ENCODE results near the gene ELMOD1.

DNA sequence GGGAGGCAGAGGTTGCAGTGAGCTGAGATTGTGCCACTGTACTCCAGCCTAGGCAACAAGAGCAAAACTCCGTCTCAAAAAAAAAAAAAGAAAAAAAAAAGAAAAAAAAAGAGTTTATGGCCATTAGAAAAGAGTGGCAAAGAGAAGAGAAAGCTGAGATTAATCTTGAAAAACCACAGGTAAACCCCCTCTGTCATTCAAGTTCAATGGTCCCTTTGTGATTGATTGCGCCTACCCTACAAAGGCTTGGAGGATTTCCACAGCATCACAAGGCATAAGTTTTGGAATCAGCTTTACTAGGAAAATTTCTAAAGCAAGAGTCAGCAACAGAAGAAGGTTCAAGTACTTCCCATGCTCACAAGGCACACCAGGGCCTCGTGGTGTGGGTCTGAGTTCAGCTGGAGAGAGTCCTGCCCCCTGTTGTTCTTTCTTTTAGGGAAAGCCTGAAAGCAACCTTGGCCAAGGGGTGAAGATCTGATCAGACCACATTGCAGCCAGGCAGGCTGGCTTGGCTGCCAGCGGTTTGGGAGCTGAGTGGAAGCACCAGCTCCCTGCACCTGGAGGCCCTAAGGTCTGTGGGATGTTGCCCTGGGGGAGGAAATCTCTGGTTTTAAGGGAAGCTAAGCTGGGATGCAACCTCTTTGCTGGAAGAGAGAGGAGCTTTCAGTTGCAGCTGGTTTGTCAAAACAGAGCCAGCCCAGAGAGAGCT lies 79.1 kb downstream of the ELMOD1 start:
- TF ChIP-seq, protein P1, sequence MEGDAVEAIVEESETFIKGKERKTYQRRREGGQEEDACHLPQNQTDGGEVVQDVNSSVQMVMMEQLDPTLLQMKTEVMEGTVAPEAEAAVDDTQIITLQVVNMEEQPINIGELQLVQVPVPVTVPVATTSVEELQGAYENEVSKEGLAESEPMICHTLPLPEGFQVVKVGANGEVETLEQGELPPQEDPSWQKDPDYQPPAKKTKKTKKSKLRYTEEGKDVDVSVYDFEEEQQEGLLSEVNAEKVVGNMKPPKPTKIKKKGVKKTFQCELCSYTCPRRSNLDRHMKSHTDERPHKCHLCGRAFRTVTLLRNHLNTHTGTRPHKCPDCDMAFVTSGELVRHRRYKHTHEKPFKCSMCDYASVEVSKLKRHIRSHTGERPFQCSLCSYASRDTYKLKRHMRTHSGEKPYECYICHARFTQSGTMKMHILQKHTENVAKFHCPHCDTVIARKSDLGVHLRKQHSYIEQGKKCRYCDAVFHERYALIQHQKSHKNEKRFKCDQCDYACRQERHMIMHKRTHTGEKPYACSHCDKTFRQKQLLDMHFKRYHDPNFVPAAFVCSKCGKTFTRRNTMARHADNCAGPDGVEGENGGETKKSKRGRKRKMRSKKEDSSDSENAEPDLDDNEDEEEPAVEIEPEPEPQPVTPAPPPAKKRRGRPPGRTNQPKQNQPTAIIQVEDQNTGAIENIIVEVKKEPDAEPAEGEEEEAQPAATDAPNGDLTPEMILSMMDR (conservative IDR thresholded peaks at IDR 0.05; ENCODE audit: low read depth in 2 of 2): peak in 1 of 2 experiments; percentile 38; a peak in 2 of 4 replicates
- TF ChIP-seq EZH2 (IDR thresholded peaks at IDR 0.05; ENCODE audit: low read depth, unreplicated experiment): no peak
- TF ChIP-seq, protein P2, sequence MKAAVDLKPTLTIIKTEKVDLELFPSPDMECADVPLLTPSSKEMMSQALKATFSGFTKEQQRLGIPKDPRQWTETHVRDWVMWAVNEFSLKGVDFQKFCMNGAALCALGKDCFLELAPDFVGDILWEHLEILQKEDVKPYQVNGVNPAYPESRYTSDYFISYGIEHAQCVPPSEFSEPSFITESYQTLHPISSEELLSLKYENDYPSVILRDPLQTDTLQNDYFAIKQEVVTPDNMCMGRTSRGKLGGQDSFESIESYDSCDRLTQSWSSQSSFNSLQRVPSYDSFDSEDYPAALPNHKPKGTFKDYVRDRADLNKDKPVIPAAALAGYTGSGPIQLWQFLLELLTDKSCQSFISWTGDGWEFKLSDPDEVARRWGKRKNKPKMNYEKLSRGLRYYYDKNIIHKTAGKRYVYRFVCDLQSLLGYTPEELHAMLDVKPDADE (IDR thresholded peaks at IDR 0.05): no peak
- no peak for TF ChIP-seq NANOG (IDR thresholded peaks at IDR 0.05; ENCODE audit: borderline replicate concordance)
- TF ChIP-seq, protein P3, sequence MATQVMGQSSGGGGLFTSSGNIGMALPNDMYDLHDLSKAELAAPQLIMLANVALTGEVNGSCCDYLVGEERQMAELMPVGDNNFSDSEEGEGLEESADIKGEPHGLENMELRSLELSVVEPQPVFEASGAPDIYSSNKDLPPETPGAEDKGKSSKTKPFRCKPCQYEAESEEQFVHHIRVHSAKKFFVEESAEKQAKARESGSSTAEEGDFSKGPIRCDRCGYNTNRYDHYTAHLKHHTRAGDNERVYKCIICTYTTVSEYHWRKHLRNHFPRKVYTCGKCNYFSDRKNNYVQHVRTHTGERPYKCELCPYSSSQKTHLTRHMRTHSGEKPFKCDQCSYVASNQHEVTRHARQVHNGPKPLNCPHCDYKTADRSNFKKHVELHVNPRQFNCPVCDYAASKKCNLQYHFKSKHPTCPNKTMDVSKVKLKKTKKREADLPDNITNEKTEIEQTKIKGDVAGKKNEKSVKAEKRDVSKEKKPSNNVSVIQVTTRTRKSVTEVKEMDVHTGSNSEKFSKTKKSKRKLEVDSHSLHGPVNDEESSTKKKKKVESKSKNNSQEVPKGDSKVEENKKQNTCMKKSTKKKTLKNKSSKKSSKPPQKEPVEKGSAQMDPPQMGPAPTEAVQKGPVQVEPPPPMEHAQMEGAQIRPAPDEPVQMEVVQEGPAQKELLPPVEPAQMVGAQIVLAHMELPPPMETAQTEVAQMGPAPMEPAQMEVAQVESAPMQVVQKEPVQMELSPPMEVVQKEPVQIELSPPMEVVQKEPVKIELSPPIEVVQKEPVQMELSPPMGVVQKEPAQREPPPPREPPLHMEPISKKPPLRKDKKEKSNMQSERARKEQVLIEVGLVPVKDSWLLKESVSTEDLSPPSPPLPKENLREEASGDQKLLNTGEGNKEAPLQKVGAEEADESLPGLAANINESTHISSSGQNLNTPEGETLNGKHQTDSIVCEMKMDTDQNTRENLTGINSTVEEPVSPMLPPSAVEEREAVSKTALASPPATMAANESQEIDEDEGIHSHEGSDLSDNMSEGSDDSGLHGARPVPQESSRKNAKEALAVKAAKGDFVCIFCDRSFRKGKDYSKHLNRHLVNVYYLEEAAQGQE (IDR thresholded peaks at IDR 0.05; ENCODE audit: unreplicated experiment): no peak
- TF ChIP-seq POLR2AphosphoS5 (IDR thresholded peaks at IDR 0.05; ENCODE audit: low read depth): no peak

Measured in GM23338 (cell line).